ENCODE data around the gene QKI. TPM values are rescaled to one million over a fixed set of nuclear protein-coding genes. Genes with fewer than 3 reads are reported as not detected.

The QKI gene
- total RNA-seq, 4 donors from 2014 or later: 283 to 425 (median 344) TPM

GRCh38 chr6:163600781-163601180 lies 186.3 kb downstream of the QKI start:
- no peak for ATAC-seq
- intact Hi-C loops (cut with DNase I; ENCODE audit: low total_unique reads) (no loop called here), in situ Hi-C loops (cut with MboI; ENCODE audit: low sequenced_read_pairs in 4 of 4) (no loop called here)
- Histone ChIP-seq H3K4me1 (no peaks in the 10 kb centered on the region), H3K9me3 (no peaks in the 10 kb centered on the region), H3K36me3 (no peaks in the 10 kb centered on the region), H3K27me3 (no peaks in the 10 kb centered on the region), H3K4me3 (no peak overlapping the region), H3K27ac (no peak overlapping the region)
- DNase-seq: no peak
- no peak for TF ChIP-seq CTCF (IDR thresholded peaks at IDR 0.05 in 4 of 5, conservative IDR thresholded peaks at IDR 0.05 in 1 of 5)
- no peak for TF ChIP-seq POLR2A (IDR thresholded peaks at IDR 0.05)

- ATAC-seq (no peak), DNase-seq (no peak)
- H3K27me3 ChIP-seq: no peaks in the 10 kb centered on the region
- no peak overlapping the region for H3K4me3 ChIP-seq
- H3K9me3 ChIP-seq: no peaks in the 10 kb centered on the region
- intact Hi-C loops (cut with DNase I; ENCODE audit: low total_unique reads): no loop called here
- H3K36me3 ChIP-seq: no peaks in the 10 kb centered on the region
- in situ Hi-C loops (cut with MboI; ENCODE audit: low sequenced_read_pairs in 4 of 4): no loop called here
- H3K27ac ChIP-seq: no peak overlapping the region
- H3K4me1 ChIP-seq: no peaks in the 10 kb centered on the region
- TF ChIP-seq CTCF (IDR thresholded peaks at IDR 0.05 in 4 of 5, conservative IDR thresholded peaks at IDR 0.05 in 1 of 5) (no peak), POLR2A (IDR thresholded peaks at IDR 0.05) (no peak)
Observed at GRCh38 chr6:163602851-163603250, 188.3 kb downstream of the QKI start.

- no peak overlapping the region for H3K4me3 ChIP-seq
- no peak overlapping the region for H3K27ac ChIP-seq
- no peaks in the 10 kb centered on the region for H3K4me1 ChIP-seq
- no peaks in the 10 kb centered on the region for H3K36me3 ChIP-seq
- in situ Hi-C loops (cut with MboI; ENCODE audit: low sequenced_read_pairs in 4 of 4) (no loop called here), intact Hi-C loops (cut with DNase I; ENCODE audit: low total_unique reads) (no loop called here)
- H3K27me3 ChIP-seq: no peaks in the 10 kb centered on the region
- TF ChIP-seq POLR2A (IDR thresholded peaks at IDR 0.05) (no peak), CTCF (IDR thresholded peaks at IDR 0.05 in 4 of 5, conservative IDR thresholded peaks at IDR 0.05 in 1 of 5) (no peak)
- no peak for DNase-seq
- ATAC-seq: no peak
- H3K9me3 ChIP-seq: no peaks in the 10 kb centered on the region
Observed at GRCh38 chr6:163603395-163603794, 188.9 kb downstream of the QKI start.

- Histone ChIP-seq H3K27me3 (no peaks in the 10 kb centered on the region), H3K9me3 (no peaks in the 10 kb centered on the region), H3K4me1 (no peaks in the 10 kb centered on the region), H3K4me3 (no peak overlapping the region), H3K36me3 (no peaks in the 10 kb centered on the region), H3K27ac (no peak overlapping the region)
- DNase-seq (no peak), ATAC-seq (no peak)
- TF ChIP-seq POLR2A (IDR thresholded peaks at IDR 0.05): no peak
- in situ Hi-C loops (cut with MboI; ENCODE audit: low sequenced_read_pairs in 4 of 4): no loop called here
- intact Hi-C loops (cut with DNase I; ENCODE audit: low total_unique reads): no loop called here
Observed at GRCh38 chr6:163605385-163606097, 191.0 kb downstream of the QKI start.

- in situ Hi-C loops (cut with MboI; ENCODE audit: low sequenced_read_pairs in 4 of 4) (no loop called here), intact Hi-C loops (cut with DNase I; ENCODE audit: low total_unique reads) (no loop called here)
- Histone ChIP-seq H3K27ac (no peak overlapping the region), H3K4me3 (no peak overlapping the region), H3K9me3 (no peaks in the 10 kb centered on the region), H3K4me1 (no peaks in the 10 kb centered on the region), H3K36me3 (no peaks in the 10 kb centered on the region), H3K27me3 (no peaks in the 10 kb centered on the region)
- TF ChIP-seq POLR2A (IDR thresholded peaks at IDR 0.05): no peak
- TF ChIP-seq CTCF (IDR thresholded peaks at IDR 0.05 in 4 of 5, conservative IDR thresholded peaks at IDR 0.05 in 1 of 5): no peak
- ATAC-seq: no peak
- no peak for DNase-seq
Observed at GRCh38 chr6:163607792-163608191, 193.3 kb downstream of the QKI start.

All from gastrocnemius medialis (tissue), 4 donors.